Stimulated activated CD4-positive, alpha-beta T cell treated with anti-CD3 and anti-CD28 coated beads, TNF-alpha, amount 100 ng/mL, for 24 hours (primary cell): Measurements from ENCODE around the gene MMP17.
A peak's percentile ranks its signal among the peaks of the same experiment; 100 is the strongest.

Source experiments
- DNase-seq, 3 experiments: peaks; one replicate each; pipeline ENCODE4 v3.0.0-alpha.2; 2020; ENCODE audit warnings: low read depth in 3 of 3

Gene MMP17

GRCh38 chr12:131849700-131850553, 21.7 kb downstream of the MMP17 start:
- DNase-seq = no peak

GRCh38 chr12:131850856-131851559, 22.8 kb downstream of the MMP17 start:
- peak in 1 of 3 experiments; percentile 18 for DNase-seq

GRCh38 chr12:131851741-131852550, 23.8 kb downstream of the MMP17 start:
- DNase-seq = no peak

- DNase-seq = no peak
These were observed 24.5 kb downstream of the MMP17 start for GRCh38 chr12:131852551-131853299.

- DNase-seq = no peak
These were observed 25.9 kb downstream of the MMP17 start for GRCh38 chr12:131853832-131854797.

GRCh38 chr12:131854861-131855476, 26.8 kb downstream of the MMP17 start:
- DNase-seq = no peak

- no peak for DNase-seq
These were observed 27.4 kb downstream of the MMP17 start for GRCh38 chr12:131855521-131856142.

GRCh38 chr12:131856366-131857097, 28.3 kb downstream of the MMP17 start:
- no peak for DNase-seq

GRCh38 chr12:131857908-131858850, 30.0 kb downstream of the MMP17 start:
- no peak for DNase-seq

GRCh38 chr12:131860472-131861260, 32.5 kb downstream of the MMP17 start:
- DNase-seq = no peak

- DNase-seq = no peak
These were observed 33.3 kb downstream of the MMP17 start for GRCh38 chr12:131861261-131862083.

- DNase-seq = no peak
These were observed 33.9 kb downstream of the MMP17 start for GRCh38 chr12:131862084-131862441.

GRCh38 chr12:131862600-131862993, 34.4 kb downstream of the MMP17 start:
- DNase-seq = no peak

- DNase-seq = no peak
These were observed 35.0 kb downstream of the MMP17 start for GRCh38 chr12:131862994-131863710.

GRCh38 chr12:131863711-131864396, 35.7 kb downstream of the MMP17 start:
- no peak for DNase-seq
